Gastrocnemius medialis (tissue), 4 donors: ENCODE data around the gene BBS7. TPM values are rescaled to one million over a fixed set of nuclear protein-coding genes. Genes with fewer than 3 reads are reported as not detected.

Experiments
- ATAC-seq, 2 donors: fragments of 150-250 bp; one replicate each; pipeline ENCODE4 v1.9.1; 2016
- DNase-seq, 2 donors: peaks; one replicate each; pipeline ENCODE4 v3.0.0-alpha.2; 2019
- H3K27ac ChIP-seq, 4 donors: fragments of 200-600 bp; sonication (generic); 1 replicate in 1 of 4; 2 replicates in 3 of 4; pipeline ENCODE4 v1.5.1; 2016 to 2018; ENCODE audit warnings: mild to moderate bottlenecking in 2 of 4, moderate library complexity in 1 of 4
- H3K27me3 ChIP-seq, 3 donors: fragments of 200-600 bp; sonication (generic) in 2 of 3; 1 replicate in 1 of 3; 2 replicates in 2 of 3; pipeline versions ENCODE4 v1.5.1 to v1.6.0; 2016 to 2019; ENCODE audit warnings: mild to moderate bottlenecking in 1 of 3, moderate library complexity in 1 of 3
- H3K36me3 ChIP-seq, 2 donors: fragments of 200-600 bp; sonication (generic) in 1 of 2; one replicate each; pipeline ENCODE4 v1.5.1; 2017 to 2018
- H3K4me1 ChIP-seq, 2 donors: fragments of 200-600 bp; sonication (generic) in 1 of 2; one replicate each; pipeline ENCODE4 v1.5.1; 2016 to 2017; ENCODE audit warnings: mild to moderate bottlenecking in 2 of 2
- H3K4me3 ChIP-seq, 4 donors: fragments of 200-600 bp; sonication (generic) in 3 of 4; 1 replicate in 1 of 4; 2 replicates in 3 of 4; pipeline ENCODE4 v1.5.1; 2016 to 2019; ENCODE audit warnings: mild to moderate bottlenecking in 2 of 4
- H3K9me3 ChIP-seq, 3 donors: fragments of 200-600 bp; sonication (generic) in 2 of 3; 1 replicate in 1 of 3; 2 replicates in 2 of 3; pipeline ENCODE4 v1.5.1; 2016 to 2019
- POLR2A ChIP-seq, 2 donors: fragments of 450-650 bp; IDR thresholded peaks; one replicate each; pipeline ENCODE4 v1.6.1; 2017; ENCODE audit warnings: antibody characterized with exemption in 2 of 2, mild to moderate bottlenecking in 2 of 2, moderate library complexity in 2 of 2
- in situ Hi-C, 4 donors: fragments of 200-750 bp; cut with MboI; loops; one replicate each; pipeline versions ENCODE4 v1.15.0 to v1.8.0; 2017; ENCODE audit warnings: low sequenced_read_pairs in 4 of 4
- intact Hi-C: fragments of 100-400 bp; cut with DNase I; formaldehyde crosslinking; loops from one replicate; pipeline ENCODE4 v1.15.1; 2023; ENCODE audit warnings: low total_unique reads
- total RNA-seq, 4 donors: library from RNA; depleted of rRNA; stranded (reverse); fragments of >200 nt; gene quantifications; one replicate each; pipeline versions ENCODE4 v1.1.0 to v1.2.3, GENCODE V29; 2016
- TF ChIP-seq, protein P1 (sequence below), 5 experiments: fragments of 450-650 bp in 3 of 5; fragments of 200-600 bp in 2 of 5; sonication (generic) in 2 of 5; IDR thresholded peaks in 4 of 5; conservative IDR thresholded peaks in 1 of 5; 1 replicate in 4 of 5; 2 replicates in 1 of 5; pipeline ENCODE4 v1.5.1; 2016 to 2019; ENCODE audit warnings: antibody characterized with exemption in 5 of 5, mild to moderate bottlenecking in 3 of 5, moderate library complexity in 3 of 5

BBS7 gene
- total RNA-seq, 4 donors from 2014 or later, result 4.5 to 11.1 (median 6.7) TPM

- Histone ChIP-seq H3K27me3 (no peaks in the 10 kb centered on the region), H3K9me3 (no peaks in the 10 kb centered on the region), H3K4me3 (no peak overlapping the region), H3K27ac (no peak overlapping the region), H3K36me3 (no peaks in the 10 kb centered on the region), H3K4me1 (peaks cover 0 to 4% of the 10 kb centered on the region in 2 donors)
- in situ Hi-C loops (no loop called here), intact Hi-C loops (no loop called here)
- no peak for TF ChIP-seq POLR2A (IDR thresholded peaks at IDR 0.05)
- TF ChIP-seq, protein P1, sequence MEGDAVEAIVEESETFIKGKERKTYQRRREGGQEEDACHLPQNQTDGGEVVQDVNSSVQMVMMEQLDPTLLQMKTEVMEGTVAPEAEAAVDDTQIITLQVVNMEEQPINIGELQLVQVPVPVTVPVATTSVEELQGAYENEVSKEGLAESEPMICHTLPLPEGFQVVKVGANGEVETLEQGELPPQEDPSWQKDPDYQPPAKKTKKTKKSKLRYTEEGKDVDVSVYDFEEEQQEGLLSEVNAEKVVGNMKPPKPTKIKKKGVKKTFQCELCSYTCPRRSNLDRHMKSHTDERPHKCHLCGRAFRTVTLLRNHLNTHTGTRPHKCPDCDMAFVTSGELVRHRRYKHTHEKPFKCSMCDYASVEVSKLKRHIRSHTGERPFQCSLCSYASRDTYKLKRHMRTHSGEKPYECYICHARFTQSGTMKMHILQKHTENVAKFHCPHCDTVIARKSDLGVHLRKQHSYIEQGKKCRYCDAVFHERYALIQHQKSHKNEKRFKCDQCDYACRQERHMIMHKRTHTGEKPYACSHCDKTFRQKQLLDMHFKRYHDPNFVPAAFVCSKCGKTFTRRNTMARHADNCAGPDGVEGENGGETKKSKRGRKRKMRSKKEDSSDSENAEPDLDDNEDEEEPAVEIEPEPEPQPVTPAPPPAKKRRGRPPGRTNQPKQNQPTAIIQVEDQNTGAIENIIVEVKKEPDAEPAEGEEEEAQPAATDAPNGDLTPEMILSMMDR (IDR thresholded peaks at IDR 0.05 in 4 of 5, conservative IDR thresholded peaks at IDR 0.05 in 1 of 5), result no peak
- DNase-seq, result no peak
- no peak for ATAC-seq
Observed at GRCh38 chr4:121873604-121874003, 3.3 kb upstream of the BBS7 start.

- Histone ChIP-seq H3K36me3 (peaks cover 0 to 46% of the 10 kb centered on the region in 2 donors), H3K27ac (no peak overlapping the region), H3K9me3 (no peaks in the 10 kb centered on the region), H3K4me3 (no peak overlapping the region), H3K4me1 (no peaks in the 10 kb centered on the region), H3K27me3 (no peaks in the 10 kb centered on the region)
- TF ChIP-seq POLR2A (IDR thresholded peaks at IDR 0.05), result no peak
- TF ChIP-seq, protein P1 (IDR thresholded peaks at IDR 0.05 in 4 of 5, conservative IDR thresholded peaks at IDR 0.05 in 1 of 5), result no peak
- ATAC-seq (no peak), DNase-seq (no peak)
- intact Hi-C loops (no loop called here), in situ Hi-C loops (no loop called here)
Observed at GRCh38 chr4:121863799-121864198, 6.5 kb downstream of the BBS7 start.

DNA sequence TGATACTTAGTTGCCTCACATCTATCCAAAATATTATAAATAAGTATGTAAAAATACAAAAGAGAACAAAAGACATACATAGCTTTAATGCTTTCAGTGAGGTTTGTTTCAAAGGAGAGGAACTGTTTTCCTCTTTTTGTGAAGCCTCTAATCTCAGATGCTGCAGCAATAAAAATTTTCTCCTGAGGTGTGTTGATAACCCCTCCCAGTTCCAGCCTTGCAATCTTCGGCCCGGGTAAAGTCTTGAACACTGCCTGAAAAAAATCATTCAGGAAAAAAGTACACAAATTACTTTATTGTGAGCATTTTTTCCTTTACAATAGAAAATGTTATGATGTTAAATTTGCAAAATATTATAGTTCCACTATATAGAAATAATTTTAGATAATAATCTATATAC is 8.8 kb downstream of the BBS7 start:
- TF ChIP-seq, protein P1 (IDR thresholded peaks at IDR 0.05 in 4 of 5, conservative IDR thresholded peaks at IDR 0.05 in 1 of 5), result no peak
- no peak for TF ChIP-seq POLR2A (IDR thresholded peaks at IDR 0.05)
- no peak overlapping the region for H3K27ac ChIP-seq
- no peak overlapping the region for H3K4me3 ChIP-seq
- no peak for ATAC-seq
- H3K9me3 ChIP-seq, result no peaks in the 10 kb centered on the region
- no peaks in the 10 kb centered on the region for H3K4me1 ChIP-seq
- no peak for DNase-seq
- in situ Hi-C loops, result no loop called here
- intact Hi-C loops, result no loop called here
- no peaks in the 10 kb centered on the region for H3K27me3 ChIP-seq
- peaks cover 0 to 37% of the 10 kb centered on the region in 2 donors for H3K36me3 ChIP-seq

DNA sequence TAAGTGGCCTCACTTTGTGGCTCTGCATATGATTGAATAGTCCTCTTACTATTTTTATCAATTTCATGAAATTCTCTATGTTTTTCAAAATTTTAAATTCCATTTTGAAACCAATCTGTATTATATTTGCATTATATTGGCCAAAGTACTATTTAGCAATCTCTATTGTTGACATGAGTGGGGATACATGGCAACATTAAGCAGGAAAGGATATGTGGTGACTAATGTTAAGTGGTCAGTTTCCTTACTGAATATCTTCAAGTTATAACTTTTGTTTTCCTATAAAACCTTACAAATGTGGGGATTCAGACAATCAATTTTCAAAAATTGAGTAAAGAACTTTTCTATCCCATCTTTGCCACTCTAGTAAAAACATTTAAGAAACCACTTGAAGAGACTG is 10.2 kb downstream of the BBS7 start:
- DNase-seq (no peak), ATAC-seq (no peak)
- Histone ChIP-seq H3K9me3 (no peaks in the 10 kb centered on the region), H3K27ac (no peak overlapping the region), H3K36me3 (peaks cover 0 to 29% of the 10 kb centered on the region in 2 donors), H3K27me3 (no peaks in the 10 kb centered on the region), H3K4me1 (no peaks in the 10 kb centered on the region), H3K4me3 (no peak overlapping the region)
- intact Hi-C loops, result no loop called here
- no peak for TF ChIP-seq POLR2A (IDR thresholded peaks at IDR 0.05)
- TF ChIP-seq, protein P1 (IDR thresholded peaks at IDR 0.05 in 4 of 5, conservative IDR thresholded peaks at IDR 0.05 in 1 of 5), result no peak
- in situ Hi-C loops, result no loop called here

GRCh38 chr4:121851354-121851753 is 18.9 kb downstream of the BBS7 start:
- Histone ChIP-seq H3K4me3 (no peak overlapping the region), H3K36me3 (peaks cover 0 to 26% of the 10 kb centered on the region in 2 donors), H3K4me1 (no peaks in the 10 kb centered on the region), H3K9me3 (no peaks in the 10 kb centered on the region), H3K27me3 (no peaks in the 10 kb centered on the region), H3K27ac (no peak overlapping the region)
- in situ Hi-C loops (no loop called here), intact Hi-C loops (no loop called here)
- ATAC-seq (no peak), DNase-seq (no peak)
- TF ChIP-seq POLR2A (IDR thresholded peaks at IDR 0.05), result no peak
- TF ChIP-seq, protein P1 (IDR thresholded peaks at IDR 0.05 in 4 of 5, conservative IDR thresholded peaks at IDR 0.05 in 1 of 5), result no peak
